ENCODE data around the gene DRG2. TPM values are rescaled to one million over a fixed set of nuclear protein-coding genes. Genes with fewer than 3 reads are reported as not detected.

The DRG2 gene
- total and polyA plus RNA-seq, 9 of the 15 experiments (the other 6 are each of a cell fraction or from before 2014, with no cell fraction given): 6.6 to 36.7 (median 26.1) TPM

GRCh38 chr17:18042983-18043382 is 44.8 kb upstream of the DRG2 start (continued):
- TF ChIP-seq, protein P1, sequence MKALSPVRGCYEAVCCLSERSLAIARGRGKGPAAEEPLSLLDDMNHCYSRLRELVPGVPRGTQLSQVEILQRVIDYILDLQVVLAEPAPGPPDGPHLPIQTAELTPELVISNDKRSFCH (CRISPR knock-in tag; IDR thresholded peaks at IDR 0.05): no peak
- TF ChIP-seq, protein P1 (tag; IDR thresholded peaks at IDR 0.05): no peak
- TF ChIP-seq EGR1 (conservative IDR thresholded peaks at IDR 0.05): no peak
- no peak for TF ChIP-seq MXI1 (IDR thresholded peaks at IDR 0.05; ENCODE audit: low read depth, low read length)
- no peak for TF ChIP-seq ZEB2 (IDR thresholded peaks at IDR 0.05)
- no peak for TF ChIP-seq YBX1 (IDR thresholded peaks at IDR 0.05)
- TF ChIP-seq TEAD4 (IDR thresholded peaks at IDR 0.05; ENCODE audit: low read length): no peak
- TF ChIP-seq TEAD4 (CRISPR knock-in tag; IDR thresholded peaks at IDR 0.05; ENCODE audit: borderline replicate concordance): no peak
- TF ChIP-seq, protein P2, sequence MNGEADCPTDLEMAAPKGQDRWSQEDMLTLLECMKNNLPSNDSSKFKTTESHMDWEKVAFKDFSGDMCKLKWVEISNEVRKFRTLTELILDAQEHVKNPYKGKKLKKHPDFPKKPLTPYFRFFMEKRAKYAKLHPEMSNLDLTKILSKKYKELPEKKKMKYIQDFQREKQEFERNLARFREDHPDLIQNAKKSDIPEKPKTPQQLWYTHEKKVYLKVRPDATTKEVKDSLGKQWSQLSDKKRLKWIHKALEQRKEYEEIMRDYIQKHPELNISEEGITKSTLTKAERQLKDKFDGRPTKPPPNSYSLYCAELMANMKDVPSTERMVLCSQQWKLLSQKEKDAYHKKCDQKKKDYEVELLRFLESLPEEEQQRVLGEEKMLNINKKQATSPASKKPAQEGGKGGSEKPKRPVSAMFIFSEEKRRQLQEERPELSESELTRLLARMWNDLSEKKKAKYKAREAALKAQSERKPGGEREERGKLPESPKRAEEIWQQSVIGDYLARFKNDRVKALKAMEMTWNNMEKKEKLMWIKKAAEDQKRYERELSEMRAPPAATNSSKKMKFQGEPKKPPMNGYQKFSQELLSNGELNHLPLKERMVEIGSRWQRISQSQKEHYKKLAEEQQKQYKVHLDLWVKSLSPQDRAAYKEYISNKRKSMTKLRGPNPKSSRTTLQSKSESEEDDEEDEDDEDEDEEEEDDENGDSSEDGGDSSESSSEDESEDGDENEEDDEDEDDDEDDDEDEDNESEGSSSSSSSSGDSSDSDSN (IDR thresholded peaks at IDR 0.05; ENCODE audit: borderline replicate concordance in 1 of 2, low read depth in 2 of 2, low read length in 2 of 2): no peak
- no peak for TF ChIP-seq ZBTB43 (CRISPR knock-in tag; IDR thresholded peaks at IDR 0.05)
- no peak for TF ChIP-seq IRF9 (tag; IDR thresholded peaks at IDR 0.05)
- no peak for TF ChIP-seq ZNF518B (CRISPR knock-in tag; IDR thresholded peaks at IDR 0.05)
- TF ChIP-seq CREB1 (IDR thresholded peaks at IDR 0.05): no peak
- TF ChIP-seq CREB1 (CRISPR knock-in tag; IDR thresholded peaks at IDR 0.05): no peak
- no peak for TF ChIP-seq ZNF253 (CRISPR knock-in tag; conservative IDR thresholded peaks at IDR 0.05)
- TF ChIP-seq MCM5 (IDR thresholded peaks at IDR 0.05; ENCODE audit: low read depth): no peak
- TF ChIP-seq NFYB (IDR thresholded peaks at IDR 0.05; ENCODE audit: extremely low read depth, insufficient read length): no peak
